SHP77 treated with DMSO at 0.1 percent for 48 hours (cell line): Measurements from ENCODE around the gene REXO5.
"Not testable (repeated sequence)": the region's sequence is repeated elsewhere in the genome, so short reads cannot be mapped to it uniquely, and the experiment has no call there.

ENCODE experiments used
- DNase-seq: peaks from one replicate; lab custom pipeline; 2025; lab: John Stamatoyannopoulos, UW

REXO5 gene

GRCh38 chr16:20850981-20851380 is 44.7 kb downstream of the REXO5 start:
- DNase-seq = no peak

- no peak for DNase-seq
Measured at GRCh38 chr16:20851601-20852000, 45.3 kb downstream of the REXO5 start.

- no peak for DNase-seq
Measured at GRCh38 chr16:20853143-20853542, 46.8 kb downstream of the REXO5 start.

GRCh38 chr16:20853981-20854620 is 47.8 kb downstream of the REXO5 start:
- DNase-seq = no peak

GRCh38 chr16:20854963-20855362 is 48.6 kb downstream of the REXO5 start:
- DNase-seq = no peak

- DNase-seq = no peak
Measured at GRCh38 chr16:20857281-20857680, 51.0 kb downstream of the REXO5 start.

GRCh38 chr16:20859229-20859628 is 52.9 kb downstream of the REXO5 start:
- DNase-seq = no peak

- DNase-seq = no peak
Measured at GRCh38 chr16:20859699-20860098, 53.4 kb downstream of the REXO5 start.

- no peak for DNase-seq
Measured at GRCh38 chr16:20860361-20860760, 54.0 kb downstream of the REXO5 start.

GRCh38 chr16:20860995-20861394 is 54.7 kb downstream of the REXO5 start:
- DNase-seq = not testable (repeated sequence)

- DNase-seq = no peak
Measured at GRCh38 chr16:20862162-20862960, 56.0 kb downstream of the REXO5 start.

- not testable (repeated sequence) for DNase-seq
Measured at GRCh38 chr16:20864376-20864775, 58.0 kb downstream of the REXO5 start.

- DNase-seq = no peak
Measured at GRCh38 chr16:20865420-20866131, 59.2 kb downstream of the REXO5 start.

- DNase-seq = no peak
Measured at GRCh38 chr16:20866145-20866772, 59.9 kb downstream of the REXO5 start.

- no peak for DNase-seq
Measured at GRCh38 chr16:20866801-20867200, 60.5 kb downstream of the REXO5 start.

GRCh38 chr16:20867585-20867984 is 61.3 kb downstream of the REXO5 start:
- no peak for DNase-seq

- no peak for DNase-seq
Measured at GRCh38 chr16:20868890-20869289, 62.6 kb downstream of the REXO5 start.

GRCh38 chr16:20870122-20870820 is 63.9 kb downstream of the REXO5 start:
- no peak for DNase-seq

GRCh38 chr16:20871258-20871657 is 64.9 kb downstream of the REXO5 start:
- DNase-seq = no peak

GRCh38 chr16:20871941-20872815 is 65.9 kb downstream of the REXO5 start:
- no peak for DNase-seq

- DNase-seq = no peak
Measured at GRCh38 chr16:20873331-20873730, 67.0 kb downstream of the REXO5 start.
